K562 (cell line): ENCODE results near the gene PPM1D. TPM values are rescaled to one million over a fixed set of nuclear protein-coding genes. Genes with fewer than 3 reads are reported as not detected.
"Not testable (repeated sequence)": the region's sequence is repeated elsewhere in the genome, so short reads cannot be mapped to it uniquely, and the experiment has no call there.

Experiments used
- ATAC-seq: fragments of 200-7000 bp; cut with Tn5 transposase; 3 replicates; pipeline ENCODE4 v1.9.1; 2020; ENCODE audit warnings: moderate library complexity
- BruUV-seq: library from RNA; stranded (reverse); fragments of 400-500 nt; replicated peaks from 2 replicates; lab custom pipeline; 2021; lab: Mats Ljungman, UMichigan
- CTCF ChIA-PET: fragments of 300-600 bp; formaldehyde crosslinking; extraction: SDS; loops from one replicate; lab custom pipeline; 2021; ENCODE audit warnings: low intra/inter-chr PET ratio; lab: Yijun Ruan, JAX
- POLR2A ChIA-PET: fragments of 300-600, 350-650 bp; sonication (Branson Sonifier 250); formaldehyde crosslinking; extraction: SDS; loops from one replicate; lab custom pipeline; 2021; ENCODE audit warnings: antibody characterized with exemption, inconsistent platforms; lab: Yijun Ruan, JAX
- DNase-seq, 4 experiments: peaks; one replicate each; pipeline versions ENCODE4 v3.0.0 to v3.0.0-alpha.2; 2011 to 2018; ENCODE audit warnings: low spot score in 3 of 4, mixed read lengths in 3 of 4; ENCODE audit errors: extremely low read depth in 1 of 4
- FAIRE-seq: peaks from 2 replicates; lab custom pipeline; 2011; peaks lifted over from hg19 to GRCh38; lab: Jason Lieb, UNC
- H2AFZ ChIP-seq: 2 replicates; pipeline ENCODE4 v1.6.0; 2011; ENCODE audit warnings: low read depth, low read length, control low read depth, inconsistent platforms
- H3K27ac ChIP-seq: fragments of 200-600 bp; 3 replicates; pipeline ENCODE4 v1.8.0; 2011; ENCODE audit warnings: low read depth, mild to moderate bottlenecking, control low read depth, inconsistent platforms, low read length, moderate library complexity, mixed read lengths; ENCODE audit errors: extremely low read depth
- H3K27me3 ChIP-seq, 2 experiments: fragments of 300-600 bp in 1 of 2; 2 replicates in 1 of 2; 3 replicates in 1 of 2; pipeline versions ENCODE4 v1.6.0 to v1.8.0; 2011; ENCODE audit warnings: inconsistent platforms in 2 of 2, low read length in 2 of 2, mild to moderate bottlenecking in 1 of 2, mixed read lengths in 1 of 2, moderate library complexity in 1 of 2; ENCODE audit not compliant: control insufficient read depth in 2 of 2, insufficient read depth in 2 of 2
- H3K36me3 ChIP-seq: fragments of 300-600 bp; 3 replicates; pipeline ENCODE4 v1.8.0; 2011; ENCODE audit warnings: mild to moderate bottlenecking, low read length, inconsistent platforms; ENCODE audit not compliant: control insufficient read depth, insufficient read depth
- H3K4me1 ChIP-seq, 2 experiments: fragments of 200-600 bp in 1 of 2; replicated peaks in 1 of 2; 2 replicates in 1 of 2; 3 replicates in 1 of 2; pipeline versions ENCODE4 v1.5.1 to v1.8.0; 2011; ENCODE audit warnings: inconsistent platforms in 2 of 2, low read length in 2 of 2, mild to moderate bottlenecking in 1 of 2, mixed read lengths in 1 of 2, moderate library complexity in 1 of 2; ENCODE audit not compliant: control insufficient read depth in 2 of 2, insufficient read depth in 2 of 2
- H3K4me2 ChIP-seq: 2 replicates; pipeline ENCODE4 v1.6.1; 2011; ENCODE audit warnings: low read length, control low read depth, inconsistent platforms, mixed read lengths; ENCODE audit not compliant: insufficient read depth
- H3K4me3 ChIP-seq: fragments of 200-600 bp; sonication (generic), shearing (Covaris generic); 2 replicates; pipeline ENCODE4 v1.5.1; 2016; ENCODE audit warnings: control low read depth, inconsistent platforms
- H3K79me2 ChIP-seq: fragments of 200-600 bp; 3 replicates; pipeline ENCODE4 v1.8.0; 2011; ENCODE audit warnings: low read length, inconsistent platforms; ENCODE audit not compliant: control insufficient read depth, insufficient read depth
- H3K9ac ChIP-seq, 2 experiments: 2 replicates each; pipeline versions ENCODE4 v1.6.0 to v1.6.1; 2011; ENCODE audit warnings: low read depth in 2 of 2, low read length in 2 of 2, control low read depth in 1 of 2, inconsistent platforms in 1 of 2, mild to moderate bottlenecking in 1 of 2, mixed read lengths in 1 of 2; ENCODE audit not compliant: insufficient read depth in 1 of 2
- H3K9me1 ChIP-seq: one replicate; pipeline ENCODE4 v1.6.0; 2011; ENCODE audit warnings: inconsistent platforms, mild to moderate bottlenecking, low read length, moderate library complexity; ENCODE audit not compliant: control insufficient read depth, insufficient read depth
- H3K9me3 ChIP-seq: replicated peaks from 2 replicates; pipeline ENCODE4 v1.5.1; 2011; ENCODE audit warnings: low read depth, low read length, inconsistent platforms; ENCODE audit not compliant: control insufficient read depth, insufficient read depth
- H4K20me1 ChIP-seq: replicated peaks from 2 replicates; pipeline ENCODE4 v1.6.1; 2011; ENCODE audit warnings: low read length, inconsistent platforms, mixed read lengths; ENCODE audit not compliant: control insufficient read depth, insufficient read depth
- WGBS: fragments of 100-300 bp; shearing (Covaris generic); methylation state at CpG from one replicate; pipeline ENCODE4 v1.1.6; 2016; ENCODE audit warnings: low coverage, mixed read lengths; ENCODE audit not compliant: insufficient coverage; ENCODE audit errors: missing lambda C conversion rate; 5-methylcytosine and 5-hydroxymethylcytosine counted together
- in situ Hi-C: fragments of 300-500 bp; cut with MboI; formaldehyde crosslinking; loops from 4 replicates; pipeline ENCODE4 v1.15.0; 2018; ENCODE audit warnings: inconsistent platforms, mixed read lengths
- intact Hi-C: fragments of 100-400 bp; cut with micrococcal nuclease; formaldehyde crosslinking; loops from 2 replicates; pipeline ENCODE4 v1.14.2; 2022
- polyA plus RNA-seq, 8 experiments: library from polyadenylated mRNA; depleted of rRNA in 4 of 8; stranded (reverse) in 5 of 8; unstranded in 3 of 8; fragments of >200 nt; fragmentation: Nextera tagmentation in 2 of 8; fragmentation: Illumina TruSeq in 1 of 8; extraction: Ambion mirVana in 2 of 8; extraction: Trizol in 1 of 8; gene quantifications; 2 replicates each; pipeline versions ENCODE4 v1.2.1 to v1.2.3, GENCODE V29; 2011 to 2014; ENCODE audit warnings: inconsistent platforms in 1 of 8, missing spikeins in 1 of 8
- total RNA-seq, 7 experiments: library from RNA; depleted of rRNA in 6 of 7; stranded (reverse); fragments of >200 nt in 6 of 7; fragmentation: Illumina TruSeq in 2 of 7; extraction: Trizol in 2 of 7; gene quantifications; 2 replicates each; pipeline versions ENCODE4 v1.2.1 to v1.2.3, GENCODE V29; 2011 to 2021; ENCODE audit warnings: low replicate concordance in 1 of 7
- TF ChIP-seq, protein P1 (sequence below), 3 experiments: fragments of 200-800 bp in 1 of 3; fragments of 250-450 bp in 1 of 3; fragments of 450-650 bp in 1 of 3; sonication (Bioruptor Pico) in 1 of 3; sonication (Bioruptor generic) in 1 of 3; formaldehyde crosslinking in 1 of 3; IDR thresholded peaks; 2 replicates each; pipeline versions ENCODE4 v1.6.1 to v1.8.0; 2016 to 2022; ENCODE audit warnings: mild to moderate bottlenecking in 2 of 3, missing genetic modification characterization in 2 of 3, missing compliant biosample characterization in 1 of 3, moderate library complexity in 1 of 3

Gene PPM1D
- total and polyA plus RNA-seq, 9 of the 15 experiments (the other 6 are each of a cell fraction or from before 2014, with no cell fraction given), result 2.1 to 19.0 (median 7.8) TPM

DNA sequence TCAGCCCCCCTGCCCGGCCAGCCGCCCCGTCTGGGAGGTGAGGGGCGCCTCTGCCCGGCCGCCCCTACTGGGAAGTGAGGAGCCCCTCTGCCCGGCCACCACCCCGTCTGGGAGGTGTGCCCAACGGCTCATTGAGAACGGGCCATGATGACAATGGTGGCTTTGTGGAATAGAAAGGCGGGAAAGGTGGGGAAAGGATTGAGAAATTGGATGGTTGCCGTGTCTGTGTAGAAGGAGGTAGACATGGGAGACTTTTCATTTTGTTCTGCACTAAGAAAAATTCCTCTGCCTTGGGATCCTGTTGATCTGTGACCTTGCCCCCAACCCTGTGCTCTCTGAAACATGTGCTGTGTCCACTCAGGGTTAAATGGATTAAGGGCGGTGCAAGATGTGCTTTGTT, 47.7 kb upstream of the PPM1D start:
- H3K4me3 ChIP-seq, H2AFZ ChIP-seq, POLR2A ChIA-PET, H3K79me2 ChIP-seq, H3K4me1 ChIP-seq, H3K36me3 ChIP-seq: not testable (repeated sequence)
- TF ChIP-seq, protein P1, sequence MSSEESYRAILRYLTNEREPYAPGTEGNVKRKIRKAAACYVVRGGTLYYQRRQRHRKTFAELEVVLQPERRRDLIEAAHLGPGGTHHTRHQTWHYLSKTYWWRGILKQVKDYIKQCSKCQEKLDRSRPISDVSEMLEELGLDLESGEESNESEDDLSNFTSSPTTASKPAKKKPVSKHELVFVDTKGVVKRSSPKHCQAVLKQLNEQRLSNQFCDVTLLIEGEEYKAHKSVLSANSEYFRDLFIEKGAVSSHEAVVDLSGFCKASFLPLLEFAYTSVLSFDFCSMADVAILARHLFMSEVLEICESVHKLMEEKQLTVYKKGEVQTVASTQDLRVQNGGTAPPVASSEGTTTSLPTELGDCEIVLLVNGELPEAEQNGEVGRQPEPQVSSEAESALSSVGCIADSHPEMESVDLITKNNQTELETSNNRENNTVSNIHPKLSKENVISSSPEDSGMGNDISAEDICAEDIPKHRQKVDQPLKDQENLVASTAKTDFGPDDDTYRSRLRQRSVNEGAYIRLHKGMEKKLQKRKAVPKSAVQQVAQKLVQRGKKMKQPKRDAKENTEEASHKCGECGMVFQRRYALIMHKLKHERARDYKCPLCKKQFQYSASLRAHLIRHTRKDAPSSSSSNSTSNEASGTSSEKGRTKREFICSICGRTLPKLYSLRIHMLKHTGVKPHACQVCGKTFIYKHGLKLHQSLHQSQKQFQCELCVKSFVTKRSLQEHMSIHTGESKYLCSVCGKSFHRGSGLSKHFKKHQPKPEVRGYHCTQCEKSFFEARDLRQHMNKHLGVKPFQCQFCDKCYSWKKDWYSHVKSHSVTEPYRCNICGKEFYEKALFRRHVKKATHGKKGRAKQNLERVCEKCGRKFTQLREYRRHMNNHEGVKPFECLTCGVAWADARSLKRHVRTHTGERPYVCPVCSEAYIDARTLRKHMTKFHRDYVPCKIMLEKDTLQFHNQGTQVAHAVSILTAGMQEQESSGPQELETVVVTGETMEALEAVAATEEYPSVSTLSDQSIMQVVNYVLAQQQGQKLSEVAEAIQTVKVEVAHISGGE (CRISPR knock-in tag; IDR thresholded peaks at IDR 0.05), result peak in 1 of 3 experiments; percentile 84; a peak in 2 of 6 replicates
- TF ChIP-seq, all 486 proteins: peak for 1; not testable (repeated sequence) for 485
- H3K9me3 ChIP-seq, H4K20me1 ChIP-seq, CTCF ChIA-PET, H3K27me3 ChIP-seq, H3K9me1 ChIP-seq, intact Hi-C loops, BruUV-seq, in situ Hi-C loops, H3K4me2 ChIP-seq, H3K9ac ChIP-seq, FAIRE-seq, ATAC-seq, H3K27ac ChIP-seq, DNase-seq: not testable (repeated sequence)
- 58% methylated on average over 2 of the region's 13 CpGs for WGBS
